Stimulated activated naive CD8-positive, alpha-beta T cell treated with anti-CD3 and anti-CD28 coated beads, Interleukin-15, Interleukin-2, amounts not matched to agents 100 ng/mL and 50 ng/mL, for 24 hours (primary cell): ENCODE data around the gene ISM2.

ENCODE experiments used
- H3K27ac Mint-ChIP-seq: one replicate; pipeline ENCODE4 v1.8.0; 2021; ENCODE audit warnings: mild to moderate bottlenecking, mixed read lengths
- H3K27me3 Mint-ChIP-seq: one replicate; pipeline ENCODE4 v1.8.0; 2021; ENCODE audit warnings: mixed read lengths
- H3K36me3 Mint-ChIP-seq: one replicate; pipeline ENCODE4 v1.8.0; 2021; ENCODE audit warnings: low read depth, mixed read lengths
- H3K4me1 Mint-ChIP-seq: one replicate; pipeline ENCODE4 v1.8.0; 2021; ENCODE audit warnings: low read depth, mixed read lengths
- H3K4me3 Mint-ChIP-seq: one replicate; pipeline ENCODE4 v1.8.0; 2021; ENCODE audit warnings: mild to moderate bottlenecking, mixed read lengths
- H3K9me3 Mint-ChIP-seq: one replicate; pipeline ENCODE4 v1.8.0; 2021; ENCODE audit warnings: mixed read lengths

The ISM2 gene

GRCh38 chr14:77490347-77490986, 8.1 kb downstream of the ISM2 start:
- Mint-ChIP-seq H3K36me3 (no peaks in the 10 kb centered on the region), H3K27me3 (no peaks in the 10 kb centered on the region), H3K9me3 (no peaks in the 10 kb centered on the region), H3K27ac (no peak overlapping the region), H3K4me3 (no peak overlapping the region), H3K4me1 (no peaks in the 10 kb centered on the region)

- Mint-ChIP-seq H3K4me3 (no peak overlapping the region), H3K36me3 (no peaks in the 10 kb centered on the region), H3K4me1 (no peaks in the 10 kb centered on the region), H3K27ac (no peak overlapping the region), H3K9me3 (no peaks in the 10 kb centered on the region), H3K27me3 (no peaks in the 10 kb centered on the region)
These were observed 9.6 kb downstream of the ISM2 start for GRCh38 chr14:77489041-77489440.

- Mint-ChIP-seq H3K27ac (no peak overlapping the region), H3K36me3 (no peaks in the 10 kb centered on the region), H3K27me3 (no peaks in the 10 kb centered on the region), H3K4me3 (no peak overlapping the region), H3K4me1 (no peaks in the 10 kb centered on the region), H3K9me3 (no peaks in the 10 kb centered on the region)
These were observed 10.1 kb downstream of the ISM2 start for GRCh38 chr14:77488558-77488957.

- no peaks in the 10 kb centered on the region for H3K9me3 Mint-ChIP-seq
- H3K27me3 Mint-ChIP-seq: no peaks in the 10 kb centered on the region
- no peak overlapping the region for H3K4me3 Mint-ChIP-seq
- no peaks in the 10 kb centered on the region for H3K4me1 Mint-ChIP-seq
- no peaks in the 10 kb centered on the region for H3K36me3 Mint-ChIP-seq
- no peak overlapping the region for H3K27ac Mint-ChIP-seq
These were observed 12.5 kb downstream of the ISM2 start for GRCh38 chr14:77485901-77486678.

- Mint-ChIP-seq H3K9me3 (no peaks in the 10 kb centered on the region), H3K36me3 (no peaks in the 10 kb centered on the region), H3K27me3 (no peaks in the 10 kb centered on the region), H3K27ac (no peak overlapping the region), H3K4me1 (no peaks in the 10 kb centered on the region), H3K4me3 (no peak overlapping the region)
These were observed 13.4 kb downstream of the ISM2 start for GRCh38 chr14:77485256-77485655.

- no peak overlapping the region for H3K27ac Mint-ChIP-seq
- no peaks in the 10 kb centered on the region for H3K9me3 Mint-ChIP-seq
- H3K4me3 Mint-ChIP-seq: no peak overlapping the region
- H3K4me1 Mint-ChIP-seq: no peaks in the 10 kb centered on the region
- no peaks in the 10 kb centered on the region for H3K27me3 Mint-ChIP-seq
- H3K36me3 Mint-ChIP-seq: no peaks in the 10 kb centered on the region
These were observed 16.2 kb downstream of the ISM2 start for GRCh38 chr14:77482422-77482821.

GRCh38 chr14:77478796-77479195, 19.8 kb downstream of the ISM2 start:
- H3K27me3 Mint-ChIP-seq: no peaks in the 10 kb centered on the region
- no peaks in the 10 kb centered on the region for H3K9me3 Mint-ChIP-seq
- H3K27ac Mint-ChIP-seq: no peak overlapping the region
- no peaks in the 10 kb centered on the region for H3K4me1 Mint-ChIP-seq
- H3K36me3 Mint-ChIP-seq: no peaks in the 10 kb centered on the region
- H3K4me3 Mint-ChIP-seq: no peak overlapping the region

GRCh38 chr14:77478029-77478428, 20.6 kb downstream of the ISM2 start:
- Mint-ChIP-seq H3K36me3 (no peaks in the 10 kb centered on the region), H3K9me3 (no peaks in the 10 kb centered on the region), H3K27ac (no peak overlapping the region), H3K4me1 (no peaks in the 10 kb centered on the region), H3K27me3 (no peaks in the 10 kb centered on the region), H3K4me3 (no peak overlapping the region)

- H3K9me3 Mint-ChIP-seq: no peaks in the 10 kb centered on the region
- H3K4me1 Mint-ChIP-seq: no peaks in the 10 kb centered on the region
- H3K27me3 Mint-ChIP-seq: no peaks in the 10 kb centered on the region
- no peak overlapping the region for H3K27ac Mint-ChIP-seq
- no peak overlapping the region for H3K4me3 Mint-ChIP-seq
- no peaks in the 10 kb centered on the region for H3K36me3 Mint-ChIP-seq
These were observed 23.0 kb downstream of the ISM2 start for GRCh38 chr14:77475432-77476115.

- Mint-ChIP-seq H3K27ac (peak overlapping the region; percentile 34), H3K4me3 (no peak overlapping the region), H3K36me3 (peaks cover 2% of the 10 kb centered on the region), H3K4me1 (no peaks in the 10 kb centered on the region), H3K9me3 (no peaks in the 10 kb centered on the region), H3K27me3 (no peaks in the 10 kb centered on the region)
These were observed 24.0 kb downstream of the ISM2 start for GRCh38 chr14:77474479-77475177.

GRCh38 chr14:77473921-77474320, 24.7 kb downstream of the ISM2 start:
- no peak overlapping the region for H3K4me3 Mint-ChIP-seq
- H3K9me3 Mint-ChIP-seq: no peaks in the 10 kb centered on the region
- H3K36me3 Mint-ChIP-seq: peaks cover 9% of the 10 kb centered on the region
- no peaks in the 10 kb centered on the region for H3K4me1 Mint-ChIP-seq
- H3K27ac Mint-ChIP-seq: no peak overlapping the region
- no peaks in the 10 kb centered on the region for H3K27me3 Mint-ChIP-seq

- H3K27me3 Mint-ChIP-seq: no peaks in the 10 kb centered on the region
- no peak overlapping the region for H3K27ac Mint-ChIP-seq
- H3K4me3 Mint-ChIP-seq: no peak overlapping the region
- H3K36me3 Mint-ChIP-seq: peaks cover 37% of the 10 kb centered on the region
- H3K4me1 Mint-ChIP-seq: no peaks in the 10 kb centered on the region
- no peaks in the 10 kb centered on the region for H3K9me3 Mint-ChIP-seq
These were observed 28.3 kb downstream of the ISM2 start for GRCh38 chr14:77470224-77470870.

GRCh38 chr14:77469539-77469938, 29.1 kb downstream of the ISM2 start:
- peaks cover 45% of the 10 kb centered on the region for H3K36me3 Mint-ChIP-seq
- H3K27ac Mint-ChIP-seq: no peak overlapping the region

GRCh38 chr14:77469067-77469505, 29.5 kb downstream of the ISM2 start:
- peaks cover 48% of the 10 kb centered on the region for H3K36me3 Mint-ChIP-seq
- H3K27me3 Mint-ChIP-seq: no peaks in the 10 kb centered on the region
- no peaks in the 10 kb centered on the region for H3K4me1 Mint-ChIP-seq
- no peak overlapping the region for H3K27ac Mint-ChIP-seq
- no peaks in the 10 kb centered on the region for H3K9me3 Mint-ChIP-seq
- no peak overlapping the region for H3K4me3 Mint-ChIP-seq

More at GRCh38 chr14:77469539-77469938, 29.1 kb downstream of the ISM2 start:
- Mint-ChIP-seq H3K4me1 (no peaks in the 10 kb centered on the region), H3K27me3 (no peaks in the 10 kb centered on the region), H3K4me3 (no peak overlapping the region), H3K9me3 (no peaks in the 10 kb centered on the region)
